Fibroblast of skin of right quadriceps (primary cell): ENCODE data around the gene SIN3A.
"Not testable (repeated sequence)": the region's sequence is repeated elsewhere in the genome, so short reads cannot be mapped to it uniquely, and the experiment has no call there.

Experiments used
- DNase-seq: peaks from one replicate; pipeline ENCODE4 v3.0.0-alpha.2; 2013

SIN3A gene

DNA sequence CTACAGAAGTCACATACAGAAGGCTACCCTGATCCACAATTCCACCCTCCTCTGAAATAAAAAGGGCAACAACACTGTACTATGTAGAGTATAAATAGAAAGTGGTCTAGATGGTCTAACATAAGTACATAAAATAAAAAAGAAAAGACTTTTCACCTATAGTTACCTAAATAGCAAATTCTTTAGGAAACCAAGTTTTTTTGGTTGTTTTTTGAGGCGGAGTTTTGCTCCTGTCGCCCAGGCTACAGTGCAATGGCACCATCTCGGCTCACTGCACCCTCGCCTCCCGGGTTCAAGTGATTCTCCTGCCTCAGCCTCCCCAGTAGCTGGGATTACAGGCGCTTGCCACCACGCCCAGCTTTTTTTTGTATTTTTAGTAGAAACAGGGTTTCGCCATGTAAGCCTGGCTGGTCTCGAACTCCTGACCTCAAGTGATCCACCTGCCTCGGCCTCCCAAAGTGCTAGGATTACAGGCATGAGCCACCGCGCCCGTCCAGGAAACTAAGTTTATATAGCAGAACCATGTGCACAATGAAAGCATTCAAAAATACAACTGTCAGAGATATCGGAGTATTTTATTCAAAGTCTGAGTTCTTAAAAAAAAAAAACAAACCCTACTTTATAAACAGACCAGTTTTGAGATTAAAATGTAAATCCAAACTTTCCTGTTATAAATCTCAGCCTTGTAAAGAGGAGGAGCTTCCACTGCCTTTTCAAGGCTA lies 1.7 kb downstream of the SIN3A start:
- no peak for DNase-seq

DNA sequence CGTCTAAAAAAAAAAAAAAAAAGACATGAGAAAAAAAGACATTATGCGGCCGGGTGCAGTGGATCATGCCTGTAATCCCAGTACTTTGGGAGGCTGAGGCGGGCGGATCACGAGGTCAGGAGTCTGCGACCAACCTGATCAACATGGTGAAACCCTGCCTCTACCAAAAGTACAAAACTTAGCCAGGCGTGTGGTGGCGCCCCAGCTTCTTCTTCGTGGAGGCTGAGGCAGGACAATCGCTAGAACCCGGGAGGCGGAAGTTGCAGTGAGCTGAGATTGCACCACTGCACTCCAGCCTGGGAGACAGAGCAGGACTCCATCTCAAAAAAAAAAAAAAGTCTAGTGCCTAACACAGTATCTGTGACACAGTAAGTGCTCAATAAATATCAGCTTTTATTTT lies 3.3 kb downstream of the SIN3A start:
- not testable (repeated sequence) for DNase-seq

DNA sequence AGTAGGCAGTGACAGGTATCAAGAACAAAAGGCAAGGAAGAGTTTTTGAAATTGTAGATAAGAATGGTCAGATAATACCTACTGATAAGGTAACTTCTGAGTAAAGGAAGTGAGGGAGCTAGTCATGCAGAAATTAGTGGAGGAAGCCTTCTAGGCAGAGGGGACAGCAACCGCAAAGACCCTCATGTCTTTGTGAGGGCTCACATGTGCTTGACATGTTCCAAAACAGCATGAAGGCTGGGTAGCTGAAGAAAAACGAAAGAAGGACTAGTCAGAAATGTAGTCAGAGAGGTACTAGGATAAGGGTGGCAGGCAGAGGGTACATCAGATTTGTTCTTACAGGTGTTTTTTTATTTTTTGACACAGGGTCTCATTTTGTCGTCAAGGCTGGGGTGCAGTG lies 5.3 kb downstream of the SIN3A start:
- DNase-seq: no peak

DNA sequence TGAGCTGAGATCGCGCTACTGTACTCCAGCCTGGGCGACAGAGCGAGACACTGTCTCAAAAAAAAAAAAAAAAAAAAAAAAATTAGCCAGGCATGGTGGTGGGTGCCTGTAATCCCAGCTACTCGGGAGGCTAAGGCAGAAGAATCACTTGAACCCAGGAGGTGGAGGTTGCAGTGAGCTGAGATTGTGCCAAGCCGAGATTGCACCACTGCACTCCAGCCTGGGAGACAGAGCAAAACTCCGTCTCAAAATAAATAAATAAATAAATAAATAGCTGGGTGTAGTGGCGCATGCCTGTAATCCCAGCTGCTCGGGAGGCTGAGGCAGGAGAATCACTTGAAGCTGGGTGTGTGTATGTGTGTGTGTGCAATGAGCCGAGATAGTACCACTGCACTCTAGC lies 6.2 kb downstream of the SIN3A start:
- DNase-seq: not testable (repeated sequence)

DNA sequence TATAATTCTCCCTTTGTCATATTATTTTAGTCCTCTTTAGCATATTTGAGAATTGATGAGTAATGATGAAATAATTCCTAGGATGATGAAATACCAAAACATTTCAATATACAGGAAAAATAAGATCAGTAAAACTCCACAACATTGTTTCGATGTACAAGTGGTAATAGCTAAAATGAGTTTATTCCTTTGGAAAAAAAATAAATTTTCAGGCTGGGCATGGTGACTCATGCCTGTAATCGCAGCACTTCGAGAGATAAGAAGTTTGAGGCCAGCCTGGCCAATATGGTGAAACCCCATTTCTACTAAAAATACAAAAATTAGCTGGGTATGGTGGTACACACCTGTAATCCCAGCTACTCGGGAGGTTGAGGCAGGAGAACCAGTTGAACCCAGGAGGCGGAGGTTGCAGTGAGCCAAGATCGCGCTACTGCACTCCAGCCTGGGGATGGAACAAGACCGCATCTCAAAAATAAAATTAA lies 7.5 kb downstream of the SIN3A start:
- peak; percentile 70 for DNase-seq

DNA sequence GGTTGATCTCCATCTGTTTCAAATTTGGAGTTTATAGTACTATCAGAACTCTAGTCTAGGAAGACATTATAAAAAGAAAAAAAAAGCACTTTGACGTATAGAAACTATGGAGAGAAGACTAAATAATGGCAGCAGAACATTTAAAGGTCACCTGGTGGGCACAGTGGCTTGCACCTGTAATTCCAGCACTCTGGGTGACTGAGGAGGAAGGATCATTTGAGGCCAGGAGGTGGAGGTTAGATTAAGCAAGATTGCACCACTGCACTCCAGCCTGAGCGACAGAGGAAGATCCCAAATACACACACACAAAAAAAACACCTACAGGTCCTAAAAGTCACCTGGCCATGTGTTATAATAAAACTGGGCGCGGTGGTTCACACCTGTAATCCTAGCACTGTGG lies 13.8 kb downstream of the SIN3A start:
- DNase-seq: no peak

DNA sequence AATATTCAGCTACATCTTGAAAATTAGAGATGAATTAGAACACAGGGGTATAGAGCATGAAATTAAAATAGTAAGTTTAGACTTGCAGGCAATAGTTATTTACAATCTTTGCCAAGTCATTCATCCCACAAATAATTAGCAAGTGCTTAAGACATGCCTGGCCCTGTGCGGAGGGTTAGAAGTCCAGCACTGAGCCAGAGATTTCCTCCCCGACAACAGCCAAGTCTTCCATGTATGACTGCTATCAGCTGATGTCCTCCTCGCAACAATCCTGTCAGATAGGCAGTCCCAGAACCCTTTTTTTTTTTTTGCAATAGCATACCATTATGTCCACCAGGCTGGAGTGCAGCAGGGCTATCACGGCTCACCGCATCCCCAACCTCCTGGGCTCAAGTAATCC lies 14.6 kb downstream of the SIN3A start:
- no peak for DNase-seq

DNA sequence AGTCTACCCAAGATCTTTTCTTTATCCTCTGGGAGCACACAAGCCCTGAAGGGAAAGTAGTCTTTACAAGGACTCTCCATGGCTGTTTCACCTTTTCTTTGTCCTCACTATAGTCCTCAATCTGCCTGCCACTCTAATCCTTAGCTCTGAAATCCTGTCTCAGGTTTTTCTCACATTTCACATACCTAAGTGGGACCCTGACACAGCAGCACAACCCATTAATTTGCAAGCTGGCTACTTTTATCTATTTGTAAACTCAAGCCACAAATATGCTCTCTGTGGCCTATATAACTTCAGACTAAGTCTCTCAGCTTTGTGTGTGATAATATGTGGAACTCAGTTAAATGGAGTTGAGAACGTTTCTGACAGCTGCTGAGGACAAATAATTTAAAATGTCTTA lies 19.8 kb downstream of the SIN3A start:
- DNase-seq: no peak

DNA sequence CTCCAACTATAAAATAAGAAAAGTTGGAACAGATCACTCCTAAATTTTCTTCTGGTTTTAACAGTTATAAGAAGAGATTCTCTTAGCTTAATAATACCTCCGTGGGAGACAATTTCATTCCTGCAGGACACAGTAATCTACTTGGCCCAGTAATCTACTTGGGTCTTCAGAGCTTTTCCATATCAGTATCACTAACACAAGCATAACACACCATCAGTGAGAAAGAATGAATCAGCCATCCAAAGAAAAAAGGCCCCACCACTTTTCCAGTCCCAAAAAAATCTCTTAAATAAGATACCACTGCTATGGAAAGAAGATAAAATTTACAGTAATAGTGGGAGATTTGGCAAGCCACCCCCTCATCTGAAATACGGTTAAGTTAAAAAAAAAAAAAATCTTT lies 20.2 kb downstream of the SIN3A start:
- no peak for DNase-seq

DNA sequence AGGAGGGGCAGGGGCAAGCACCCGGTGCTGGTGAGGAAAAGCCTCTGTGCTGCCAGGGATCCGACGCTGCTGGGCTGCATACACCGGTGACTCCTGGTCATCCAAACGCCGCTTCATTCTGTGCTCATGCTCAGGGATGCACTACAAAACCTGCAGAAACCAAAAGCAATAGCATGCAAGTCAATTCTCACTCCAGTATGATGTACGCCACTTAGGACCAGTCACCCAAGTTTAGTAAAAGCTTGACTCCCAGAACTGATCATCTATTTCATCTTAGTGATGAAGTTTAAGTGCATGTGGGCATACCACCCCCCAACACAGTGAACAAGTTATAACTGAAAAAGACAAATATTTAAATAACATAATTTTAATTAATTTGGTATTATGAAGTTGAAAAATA lies 21.2 kb downstream of the SIN3A start:
- DNase-seq: no peak

DNA sequence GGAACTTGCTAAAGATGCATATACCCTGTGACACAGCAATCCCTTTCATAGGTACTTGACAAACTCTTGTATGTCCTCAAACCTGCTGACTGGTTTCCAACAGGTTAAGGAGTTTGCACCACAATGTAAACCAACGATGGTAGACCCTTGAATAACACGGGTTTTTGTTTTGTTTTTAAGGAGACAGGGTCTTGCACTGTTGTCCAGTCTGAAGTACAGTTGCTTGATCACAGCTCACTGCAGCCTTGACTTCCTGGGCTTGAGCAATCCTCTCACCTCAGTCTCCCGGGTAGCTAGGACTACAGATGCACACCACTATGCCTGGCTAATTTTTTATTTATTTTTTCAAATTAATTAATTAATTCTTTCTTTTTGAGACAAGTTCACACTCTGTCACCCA lies 23.3 kb downstream of the SIN3A start:
- no peak for DNase-seq

DNA sequence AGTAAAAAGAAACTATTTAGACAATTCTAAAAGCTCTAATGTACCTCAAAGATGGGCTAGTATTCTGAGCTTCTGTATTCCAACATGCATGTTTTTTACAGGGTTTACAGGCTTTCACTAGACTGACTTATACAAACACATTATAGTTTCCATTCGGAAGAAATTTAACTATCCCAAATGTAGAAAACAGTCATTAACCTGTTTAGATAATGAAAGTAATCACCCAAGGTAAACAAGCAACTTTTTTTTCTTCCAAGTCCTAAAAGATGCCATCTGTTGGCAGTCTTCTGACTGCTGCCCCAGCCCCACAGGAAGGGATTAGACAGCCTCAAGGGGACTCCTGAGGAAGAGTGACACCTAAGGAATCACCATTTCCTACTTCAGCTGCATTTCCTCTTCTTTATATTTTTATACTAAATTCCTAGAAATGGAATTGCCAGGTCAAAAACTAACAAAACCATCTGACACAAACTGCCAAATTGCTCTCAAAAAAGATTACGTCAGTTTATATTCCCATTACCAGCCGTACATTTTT lies 25.5 kb downstream of the SIN3A start:
- no peak for DNase-seq

DNA sequence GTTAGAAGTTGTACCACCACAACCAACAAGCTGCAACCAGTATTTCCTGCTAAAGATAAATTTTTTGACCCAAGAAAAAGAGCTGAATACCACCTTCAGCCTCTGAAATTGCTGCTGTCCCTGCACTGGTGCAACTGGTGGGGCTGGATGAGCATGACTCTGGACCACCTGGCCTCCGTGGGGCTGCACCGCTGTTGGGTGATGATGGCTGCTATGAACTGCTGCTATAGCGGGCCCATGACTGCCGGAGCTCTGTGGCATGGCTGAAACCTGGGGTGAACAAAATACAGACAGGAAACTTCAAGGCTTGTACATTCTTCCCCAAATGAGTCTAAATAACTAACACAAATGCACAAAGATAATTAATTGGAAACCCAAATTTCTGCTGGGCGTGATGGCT lies 28.9 kb downstream of the SIN3A start:
- DNase-seq: no peak

DNA sequence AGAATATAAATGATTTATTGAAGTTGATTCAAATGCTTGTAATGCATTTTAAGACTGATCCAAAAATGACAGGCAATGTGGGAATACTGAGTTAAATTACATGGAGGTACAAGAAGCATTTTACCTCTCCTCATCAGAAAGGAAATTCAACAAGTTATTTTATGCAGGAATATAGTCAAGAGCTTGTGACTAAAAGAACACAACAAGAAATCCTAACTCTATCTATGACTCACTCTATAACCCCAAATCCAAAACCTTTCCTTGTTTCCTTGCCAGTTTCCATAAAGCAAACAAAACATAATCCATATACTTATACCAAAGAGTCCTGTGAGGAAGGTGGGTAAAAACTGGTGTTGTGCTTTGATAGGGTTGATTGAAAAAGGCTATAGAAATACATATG lies 30.8 kb downstream of the SIN3A start:
- DNase-seq: peak; percentile 10

DNA sequence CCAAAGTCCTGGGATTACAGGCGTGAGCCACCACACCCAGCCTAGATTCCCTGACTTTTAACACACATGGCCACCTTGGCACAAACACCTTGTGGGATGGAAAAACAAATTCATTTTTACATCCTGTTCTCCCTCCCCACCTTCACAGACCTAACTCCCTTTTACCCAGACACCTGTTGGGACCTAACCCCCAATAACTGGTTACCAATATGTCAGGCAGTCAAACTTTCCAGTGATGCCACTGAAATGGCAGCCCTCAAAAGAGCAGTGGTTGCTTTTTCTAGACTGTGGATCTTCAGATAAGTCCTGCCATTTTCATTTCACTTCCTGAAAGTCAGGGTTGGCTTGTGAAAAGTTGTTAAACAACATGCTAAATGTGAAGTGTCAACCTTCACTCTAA lies 34.9 kb downstream of the SIN3A start:
- no peak for DNase-seq

DNA sequence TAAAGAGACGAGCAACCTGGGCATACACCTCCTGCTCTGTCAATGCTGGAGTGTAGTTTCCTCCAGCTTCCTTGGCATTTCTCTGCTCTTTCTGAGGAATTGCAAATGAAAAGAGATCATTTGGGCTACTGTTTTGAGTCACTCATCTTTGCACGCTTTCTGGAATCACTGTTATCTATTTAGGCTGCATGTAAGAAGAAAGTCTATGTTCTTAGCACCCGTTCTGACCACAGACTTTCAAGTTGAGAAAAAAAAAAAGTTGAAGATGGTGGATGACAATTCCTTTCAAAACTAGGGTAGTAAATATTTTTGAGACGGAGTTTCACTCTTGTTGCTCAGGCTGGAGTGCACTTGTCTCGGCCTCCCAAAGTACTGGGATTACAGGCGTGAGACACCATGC lies 41.3 kb downstream of the SIN3A start:
- no peak for DNase-seq

DNA sequence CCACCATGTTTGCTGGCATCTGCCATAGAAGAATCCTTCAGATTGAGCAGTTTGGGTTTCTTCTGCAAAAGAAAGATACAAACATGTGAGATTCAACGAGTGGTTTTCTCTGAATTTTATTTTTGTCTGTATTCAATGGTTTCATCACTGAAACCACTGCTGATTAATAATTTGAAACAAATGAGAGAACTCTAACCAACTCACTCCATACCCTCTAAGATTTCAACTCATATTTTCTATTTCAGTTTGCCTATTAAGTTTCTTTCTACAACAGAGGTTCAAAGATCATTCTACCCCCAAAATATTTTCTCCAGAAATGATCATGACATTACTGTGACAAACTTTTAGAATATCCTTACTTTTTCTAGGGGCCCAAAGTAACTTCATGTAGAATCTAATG lies 44.4 kb downstream of the SIN3A start:
- DNase-seq: no peak

DNA sequence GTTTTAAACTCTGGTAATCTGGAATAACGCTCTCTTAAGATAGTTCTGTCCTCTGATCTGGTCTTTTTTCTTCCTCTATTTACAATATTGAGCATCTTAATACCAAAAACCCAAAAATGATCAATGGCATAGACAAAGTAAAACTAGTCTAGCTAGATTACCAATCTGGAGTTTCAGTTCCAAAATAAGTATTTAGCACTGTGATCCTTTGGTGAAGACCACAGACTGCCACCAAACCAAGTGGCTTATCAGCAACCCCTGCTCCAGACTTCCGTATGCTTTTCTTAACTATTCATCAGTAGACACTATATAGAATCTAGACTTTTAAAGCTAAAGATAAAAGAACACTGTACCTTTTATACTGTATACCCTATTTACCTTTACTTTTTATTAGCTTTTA lies 47.6 kb downstream of the SIN3A start:
- DNase-seq: no peak

DNA sequence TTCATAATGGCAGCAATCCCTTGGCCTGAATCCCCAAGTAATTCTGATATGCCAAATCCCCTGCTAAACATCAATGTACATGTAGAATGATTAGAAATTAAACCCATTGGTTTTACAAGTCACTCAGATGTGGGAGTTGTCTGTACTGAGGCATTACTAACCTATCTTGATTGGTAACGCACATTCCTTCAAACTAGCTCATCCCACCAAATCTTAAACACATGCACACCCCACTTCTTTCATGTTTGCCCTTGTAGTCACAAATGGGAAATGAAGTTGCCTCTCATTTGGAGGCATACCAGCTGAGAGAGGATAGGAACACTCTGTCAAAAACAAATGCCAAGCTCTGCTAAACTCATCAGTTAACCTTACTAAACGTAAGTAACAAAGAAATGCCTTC lies 54.0 kb downstream of the SIN3A start:
- DNase-seq: peak; percentile 35

DNA sequence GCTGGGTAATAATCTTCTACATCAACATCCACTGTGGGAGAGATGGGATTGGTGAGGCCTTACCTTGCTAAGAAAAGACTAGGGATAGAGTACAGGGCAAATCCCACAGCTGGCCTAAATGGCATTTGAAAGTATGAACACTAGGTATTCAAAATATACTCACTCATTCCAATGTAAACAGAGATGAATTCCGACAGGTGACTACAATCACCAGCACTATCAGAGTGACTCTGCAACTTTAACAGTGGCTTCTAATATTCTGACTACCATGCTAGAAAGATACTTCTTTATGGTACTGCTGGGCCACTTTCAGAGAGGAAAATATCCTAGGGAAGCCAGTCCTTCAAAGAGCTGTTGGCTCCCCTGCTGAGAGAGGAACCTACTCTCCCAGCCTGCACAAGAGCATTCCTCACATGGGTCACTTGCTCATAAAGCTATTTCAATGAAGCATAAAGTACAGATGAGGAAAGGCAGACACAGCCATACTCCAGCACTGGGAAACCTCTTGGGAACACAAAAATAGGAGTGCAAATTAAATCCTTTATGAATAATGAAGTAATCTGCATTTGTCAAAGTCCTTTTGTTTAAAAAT lies 61.6 kb downstream of the SIN3A start:
- DNase-seq: no peak

DNA sequence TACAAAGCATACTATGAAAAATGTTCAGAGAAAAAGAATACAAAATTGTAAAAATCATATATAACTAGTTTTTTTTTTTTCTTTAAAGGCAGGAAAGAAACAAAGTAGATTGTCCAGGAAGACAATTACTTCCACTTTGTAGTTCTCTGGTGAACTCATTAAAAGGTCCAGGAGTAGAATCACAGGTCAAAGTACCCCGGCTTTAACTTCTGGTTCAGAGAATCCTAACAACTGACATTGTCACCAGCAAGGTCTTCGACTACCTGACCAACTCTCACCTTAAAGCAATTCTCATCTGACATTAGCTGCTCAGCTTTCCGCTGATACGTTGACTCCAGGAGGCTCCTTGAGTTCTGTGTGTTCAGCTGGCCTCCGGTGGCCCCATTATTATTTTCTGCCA lies 67.5 kb downstream of the SIN3A start:
- DNase-seq: not testable (repeated sequence)

DNA sequence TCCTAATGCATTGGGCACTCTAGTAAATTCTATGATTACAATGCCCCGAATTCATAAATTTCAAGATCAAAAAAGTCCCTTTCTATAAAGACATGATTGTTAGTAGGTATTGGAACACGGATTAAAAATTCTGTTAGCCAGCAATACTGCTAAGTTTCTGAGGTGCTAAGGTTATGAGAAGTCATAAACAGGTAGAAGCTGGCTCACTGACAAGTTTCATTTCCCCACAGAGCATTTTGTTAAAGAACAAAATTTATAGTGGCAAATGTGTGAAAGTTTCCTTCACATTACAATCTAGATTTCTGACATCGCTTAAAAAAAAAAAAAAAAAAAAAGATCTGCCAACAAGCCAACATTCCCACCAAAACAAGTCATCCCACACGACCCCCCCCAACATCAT lies 70.7 kb downstream of the SIN3A start:
- no peak for DNase-seq

DNA sequence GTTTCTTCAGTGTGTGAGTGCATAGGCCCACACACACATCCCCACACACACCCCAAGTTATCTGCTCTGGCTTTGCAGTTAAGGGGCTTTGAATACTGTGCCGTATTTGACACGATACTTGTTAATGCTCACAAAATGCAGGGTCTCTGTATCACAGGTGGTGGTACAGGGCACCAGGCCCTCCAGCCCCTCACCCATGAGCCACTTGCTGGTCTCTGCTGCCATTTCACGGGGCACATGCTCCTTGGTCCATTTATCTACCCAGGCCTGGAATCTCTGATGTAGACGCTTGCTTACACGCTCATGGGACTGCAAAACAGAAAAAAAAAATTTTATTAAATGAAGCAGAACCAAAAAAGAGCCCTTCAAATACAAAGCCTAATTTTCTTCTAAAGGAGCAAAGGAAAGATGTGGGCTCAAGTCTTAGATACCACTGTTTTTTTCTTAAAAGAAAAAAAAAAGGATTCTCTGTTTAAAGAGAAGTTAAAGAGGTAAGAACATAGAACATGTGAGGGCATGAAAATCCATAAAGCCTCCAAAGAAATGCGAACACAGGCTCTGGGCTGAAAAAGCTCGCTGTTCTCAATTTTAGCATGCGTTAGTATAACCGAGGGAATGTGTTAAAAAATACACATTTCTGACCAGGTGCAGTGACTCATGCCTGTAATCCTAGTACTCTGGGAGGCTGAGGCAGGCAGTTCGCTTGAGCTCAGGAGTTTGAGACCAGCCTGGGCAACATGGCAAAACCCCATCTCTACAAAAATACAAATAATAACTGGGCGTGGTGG lies 79.4 kb downstream of the SIN3A start:
- no peak for DNase-seq

DNA sequence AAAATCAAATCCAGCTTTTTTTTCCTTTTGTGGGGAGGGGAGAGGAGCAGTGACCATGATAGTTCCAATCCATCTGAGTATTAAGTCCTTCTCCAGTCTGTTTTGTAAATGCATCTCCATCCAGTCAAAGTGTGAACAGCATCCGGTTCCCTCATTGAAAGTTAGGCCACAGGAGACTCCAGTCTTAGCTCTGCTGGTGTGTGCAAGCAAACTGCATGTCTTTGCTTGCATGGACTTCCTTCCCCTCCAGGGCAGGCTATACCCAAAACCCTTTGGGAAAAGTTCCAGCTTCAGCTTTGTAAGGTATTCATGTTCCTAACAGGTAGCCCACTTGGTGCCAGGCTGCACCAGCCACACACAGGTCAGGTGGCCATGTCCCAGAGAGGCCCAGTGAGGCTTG lies 80.0 kb downstream of the SIN3A start:
- DNase-seq: no peak
